Left lobe of liver (tissue), 2 donors: ENCODE data around the gene SPTB. TPM values are rescaled to one million over a fixed set of nuclear protein-coding genes. Genes with fewer than 3 reads are reported as not detected.

Experiments used
- ATAC-seq: fragments of 200-7000 bp; cut with Tn5 transposase; one replicate; pipeline ENCODE4 v1.9.1; 2020; ENCODE audit warnings: mild to moderate bottlenecking, moderate library complexity
- DNase-seq: peaks from one replicate; pipeline ENCODE4 v3.0.0-alpha.2; 2020; ENCODE audit warnings: low spot score
- total RNA-seq: library from RNA; stranded (reverse); gene quantifications from one replicate; pipeline ENCODE4 v1.2.1, GENCODE V29; 2021
- donor health status: DM: no; HTN: no; CAD: no; lungs with moderate emphysema.
- donor health status: DM: no; HTN: yes; CAD: no.

Gene SPTB
- total RNA-seq, 1 donor from 2014 or later = 0.35 TPM

DNA sequence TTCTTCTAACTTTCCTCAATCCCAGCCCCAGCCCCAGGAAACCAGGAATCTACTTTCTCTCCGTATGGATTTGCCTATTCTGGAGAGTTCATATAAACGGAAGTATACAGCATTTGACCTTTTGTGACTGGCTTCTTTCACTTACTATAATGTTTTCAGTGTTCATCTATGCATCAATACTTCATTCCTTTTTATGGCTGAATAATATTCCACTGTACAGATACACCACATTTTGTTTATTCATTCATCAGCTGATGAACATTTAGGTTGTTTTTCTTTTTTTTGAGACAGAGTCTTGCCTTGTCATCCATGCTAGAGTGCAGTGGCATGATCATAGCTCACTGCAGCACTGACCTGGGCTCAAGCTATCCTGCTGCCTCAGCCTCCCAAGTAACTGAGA is 179.4 kb downstream of the SPTB start:
- ATAC-seq (no peak), DNase-seq (no peak)

DNA sequence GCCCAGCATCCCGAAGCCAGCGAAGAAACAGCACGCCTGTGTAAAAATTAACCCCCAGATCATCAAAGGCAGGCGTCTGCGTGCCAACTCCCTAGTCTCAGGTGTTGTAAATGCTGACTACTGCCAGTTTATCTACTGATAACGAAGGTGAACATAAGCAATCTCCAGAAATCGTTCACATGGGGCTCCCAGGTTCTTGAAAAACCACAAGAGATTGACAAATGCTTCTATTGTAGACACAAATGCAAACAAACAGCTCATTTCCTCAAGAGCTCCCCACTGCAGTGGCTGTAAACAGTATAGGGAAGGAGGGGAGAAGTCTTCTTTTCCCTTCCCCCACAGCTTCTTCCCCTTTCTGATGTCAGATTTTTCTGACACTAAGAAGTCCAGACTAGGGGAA is 180.8 kb downstream of the SPTB start:
- DNase-seq (no peak), ATAC-seq (peak; percentile 57)

DNA sequence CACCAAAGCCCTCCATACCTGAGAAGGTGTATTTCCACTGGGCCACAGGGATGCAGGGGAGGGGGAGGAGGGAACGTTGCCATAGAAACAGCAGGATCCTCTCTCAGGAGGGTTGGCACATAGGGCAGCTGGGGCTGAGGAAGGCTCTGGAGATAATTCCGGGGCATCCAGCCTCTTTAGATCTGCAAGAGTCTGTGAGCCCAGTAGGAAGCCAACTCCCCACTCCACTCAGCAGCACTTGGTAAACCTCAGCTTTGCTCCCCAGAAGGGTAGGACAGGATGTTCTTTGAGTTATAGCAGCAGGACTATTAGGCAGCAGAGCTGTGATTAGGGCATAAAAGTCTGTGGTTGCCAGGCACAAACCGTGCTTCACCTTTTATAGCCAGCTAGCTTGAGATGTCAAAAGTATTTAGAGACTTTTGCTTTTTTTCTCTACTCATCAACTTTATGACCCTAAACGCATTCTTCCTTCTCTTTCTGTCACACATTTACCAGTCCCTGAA is 183.3 kb downstream of the SPTB start:
- no peak for ATAC-seq
- DNase-seq = no peak

Other genes with a start within 250 kb of the SPTB start
- 32.8 TPM for gene PLEKHG3, start 175.5 kb downstream of the SPTB start, total RNA-seq
- 25.2 TPM for gene CHURC1, start 34.5 kb upstream of the SPTB start, total RNA-seq
- 292 TPM for gene GPX2, start 62.8 kb upstream of the SPTB start, total RNA-seq
- 6.8 TPM for gene RAB15, start 92.4 kb upstream of the SPTB start, total RNA-seq
- gene FNTB, start 107.0 kb upstream of the SPTB start, total RNA-seq = 9.9 TPM
- 32.3 TPM for gene MAX, start 222.6 kb upstream of the SPTB start, total RNA-seq